ENCODE data around the gene BYSL.

The BYSL gene, protein sequence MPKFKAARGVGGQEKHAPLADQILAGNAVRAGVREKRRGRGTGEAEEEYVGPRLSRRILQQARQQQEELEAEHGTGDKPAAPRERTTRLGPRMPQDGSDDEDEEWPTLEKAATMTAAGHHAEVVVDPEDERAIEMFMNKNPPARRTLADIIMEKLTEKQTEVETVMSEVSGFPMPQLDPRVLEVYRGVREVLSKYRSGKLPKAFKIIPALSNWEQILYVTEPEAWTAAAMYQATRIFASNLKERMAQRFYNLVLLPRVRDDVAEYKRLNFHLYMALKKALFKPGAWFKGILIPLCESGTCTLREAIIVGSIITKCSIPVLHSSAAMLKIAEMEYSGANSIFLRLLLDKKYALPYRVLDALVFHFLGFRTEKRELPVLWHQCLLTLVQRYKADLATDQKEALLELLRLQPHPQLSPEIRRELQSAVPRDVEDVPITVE

DNA sequence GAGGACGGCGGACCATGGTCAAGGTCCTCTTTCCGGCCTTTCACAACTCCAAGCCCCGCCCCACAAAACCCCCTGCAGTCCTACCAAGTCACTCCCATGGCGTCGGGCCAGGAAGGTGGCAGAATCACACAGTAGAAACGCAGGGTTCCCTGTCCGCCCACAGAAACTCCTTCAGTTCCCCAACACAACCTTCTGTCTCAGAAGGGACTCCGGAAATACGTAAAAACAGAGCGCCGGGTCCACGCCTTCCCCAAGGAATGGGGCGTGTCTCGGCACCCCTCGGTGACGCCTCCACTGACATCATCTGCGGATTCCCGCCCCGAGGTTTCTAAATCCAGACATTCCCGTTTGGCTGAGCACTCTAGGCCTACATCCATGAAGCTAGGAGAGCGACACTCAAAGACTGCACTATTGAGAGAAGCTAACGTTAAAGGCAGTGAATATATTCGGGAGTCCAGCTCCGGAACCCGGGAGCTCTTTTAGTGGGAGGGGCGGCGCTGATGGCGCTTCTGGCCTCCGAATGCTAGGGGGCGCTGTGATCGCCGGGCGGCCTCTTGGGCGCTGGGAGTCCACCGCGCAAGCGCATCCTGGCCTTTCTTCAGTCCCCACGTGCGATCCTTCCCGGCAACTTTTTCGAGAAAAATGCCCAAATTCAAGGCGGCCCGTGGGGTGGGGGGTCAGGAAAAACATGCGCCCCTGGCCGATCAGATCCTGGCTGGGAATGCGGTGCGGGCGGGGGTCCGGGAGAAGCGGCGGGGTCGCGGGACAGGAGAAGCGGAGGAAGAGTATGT is at the start of gene BYSL, which contains the start of gene MED20:
BYSL (plus strand) TSS at position 579 of the 791 bp plus-strand sequence; CDS start at position 643, 64 bp downstream.
MED20 (minus strand) TSS at position 219 of the 791 bp plus-strand sequence; CDS start at position 98, 121 bp downstream.
- peak; percentile 91 for DNase-seq (ENCODE audit: low read depth)

DNA sequence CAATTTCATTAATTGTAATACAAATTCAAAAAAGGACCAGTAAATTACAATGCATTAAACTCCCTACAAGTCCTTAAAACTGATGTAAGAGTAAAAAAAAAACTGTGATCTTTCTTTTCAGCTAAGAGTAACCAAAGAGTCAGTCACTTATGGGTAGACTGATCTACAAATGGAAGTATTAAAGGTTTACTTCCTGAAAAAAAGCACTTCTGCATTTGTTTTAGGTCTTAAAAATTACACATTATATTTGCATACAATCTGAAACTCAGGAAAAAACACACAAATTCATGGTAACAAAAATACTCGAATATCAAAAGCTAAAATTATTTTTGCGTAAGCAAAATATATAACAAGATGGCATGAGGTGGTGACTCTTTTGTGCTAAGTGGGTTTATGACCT is 49.6 kb upstream of the BYSL start:
- no peak for DNase-seq (ENCODE audit: low read depth)

DNA sequence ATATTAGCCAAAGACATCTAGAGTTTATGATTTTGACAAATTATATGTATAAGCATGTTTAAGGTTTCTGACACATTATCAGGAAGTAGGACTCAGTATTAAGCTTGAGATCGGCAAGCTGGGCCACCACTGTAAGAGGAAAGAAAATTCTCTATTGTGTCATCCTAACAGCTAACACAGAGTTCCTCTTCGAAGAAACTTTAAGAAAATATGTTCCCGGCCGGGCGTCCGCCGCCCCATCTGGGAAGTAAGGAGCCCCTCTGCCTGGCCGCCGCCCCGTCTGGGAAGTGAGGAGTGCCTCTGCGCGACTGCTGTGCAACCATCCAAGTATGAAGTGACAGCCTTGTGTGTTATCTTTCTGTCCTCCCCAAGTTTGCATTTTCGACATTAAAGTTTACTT is 49.2 kb upstream of the BYSL start:
- DNase-seq (ENCODE audit: low read depth) = no peak

DNA sequence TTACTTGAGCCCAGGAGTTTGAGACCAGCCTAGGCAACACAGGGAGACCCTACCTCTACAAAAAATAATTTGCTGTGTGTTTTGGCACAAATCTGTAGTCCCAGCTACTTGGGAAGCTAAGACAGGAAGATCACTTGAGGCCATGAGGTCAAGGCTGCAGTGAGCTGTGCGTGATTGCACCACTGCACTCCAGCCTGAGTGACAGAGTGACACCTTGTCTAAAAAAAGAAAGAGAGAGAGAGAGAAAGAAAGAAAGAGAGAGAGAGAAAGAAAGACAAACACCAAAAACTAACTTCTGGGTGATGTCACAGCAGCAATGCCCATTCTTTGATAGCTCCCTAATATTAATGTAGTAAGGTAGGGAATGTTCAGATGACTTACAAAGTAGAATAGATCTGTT is 46.6 kb upstream of the BYSL start:
- DNase-seq (ENCODE audit: low read depth) = no peak

DNA sequence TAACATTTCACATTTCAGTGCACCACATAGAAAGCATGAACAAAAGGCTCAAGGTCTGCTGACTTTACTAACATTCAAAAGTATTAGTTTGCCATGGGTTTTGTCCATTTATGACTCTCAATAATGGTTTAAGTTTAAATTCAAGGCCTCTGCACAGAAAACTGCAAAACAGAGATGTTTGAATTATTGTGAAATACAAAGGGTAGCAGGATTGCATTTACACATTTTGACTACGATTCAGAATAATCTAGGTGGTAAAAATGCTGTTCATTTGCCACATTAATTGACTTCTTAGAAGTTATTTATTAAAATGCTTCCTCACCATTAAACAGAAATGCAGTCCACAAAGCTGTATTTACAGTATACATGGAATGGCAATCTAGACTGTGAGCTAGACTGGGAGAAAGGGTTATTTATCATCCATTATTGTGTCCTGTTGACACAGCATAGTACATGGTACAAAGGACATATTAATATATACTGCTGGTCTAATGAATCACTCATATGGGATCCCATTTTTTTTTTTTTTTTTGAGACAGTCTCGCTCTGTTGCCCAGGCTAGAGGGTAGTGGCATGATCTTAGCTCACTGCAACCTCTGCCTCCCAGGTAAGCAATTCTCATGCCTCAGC is 44.1 kb upstream of the BYSL start:
- no peak for DNase-seq (ENCODE audit: low read depth)

DNA sequence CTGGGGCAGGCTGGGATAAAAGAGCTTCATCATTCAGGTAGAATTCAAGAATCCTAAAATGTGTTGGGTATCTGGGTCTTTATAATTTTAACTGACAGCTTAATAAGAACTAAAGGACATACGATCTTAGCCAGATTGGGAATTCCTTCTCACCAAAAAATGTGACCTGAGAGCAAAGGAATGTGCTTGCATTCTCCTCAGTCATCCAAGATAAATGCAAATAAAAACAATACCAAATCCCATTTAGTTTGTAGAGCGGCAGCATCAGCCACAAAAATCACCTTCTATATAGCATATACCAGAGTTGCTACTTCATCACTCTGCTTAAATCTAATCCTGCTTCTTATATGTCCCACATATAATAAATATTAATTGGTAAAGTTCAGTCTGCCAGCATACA is 43.1 kb upstream of the BYSL start:
- DNase-seq (ENCODE audit: low read depth) = no peak

DNA sequence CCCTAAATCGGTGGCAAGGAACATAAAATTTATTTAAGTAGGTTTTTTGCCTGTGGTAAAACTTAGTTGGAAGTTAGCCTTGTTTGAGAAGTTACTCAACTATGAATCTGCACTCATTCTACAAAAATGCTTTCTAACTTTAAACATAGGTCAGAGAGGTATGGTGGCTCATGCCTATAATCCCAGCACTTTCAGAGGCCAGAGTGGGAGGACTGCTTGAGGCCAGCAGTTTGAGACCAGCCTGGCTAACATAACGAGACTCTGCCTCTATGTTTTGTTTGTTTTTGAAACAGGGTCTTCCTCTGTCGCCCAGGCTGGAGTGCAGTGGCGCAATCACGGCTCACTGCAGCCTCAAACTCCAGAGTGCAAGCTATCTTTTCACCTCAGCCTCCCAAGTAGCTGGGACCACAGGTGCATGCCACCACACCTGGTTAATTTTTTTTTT is 42.3 kb upstream of the BYSL start:
- no peak for DNase-seq (ENCODE audit: low read depth)

DNA sequence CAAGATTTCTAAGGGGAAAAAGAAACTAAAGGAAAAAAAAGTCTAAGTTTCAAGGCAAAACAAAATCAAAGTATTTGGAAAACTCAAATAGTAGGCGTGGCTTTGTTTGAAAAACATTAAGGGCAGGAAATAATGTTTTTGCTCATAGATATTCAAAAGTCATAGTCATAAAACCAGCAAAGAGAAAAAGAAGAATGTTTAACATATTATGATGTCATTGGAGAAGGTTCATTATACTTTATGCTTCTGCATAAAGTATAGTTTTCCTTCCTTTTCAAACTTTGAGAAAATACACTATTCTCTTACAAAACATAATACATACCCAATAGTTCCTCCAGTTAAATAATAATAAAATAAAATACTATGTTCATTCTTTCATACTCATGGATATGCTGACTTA is 39.8 kb upstream of the BYSL start:
- no peak for DNase-seq (ENCODE audit: low read depth)

DNA sequence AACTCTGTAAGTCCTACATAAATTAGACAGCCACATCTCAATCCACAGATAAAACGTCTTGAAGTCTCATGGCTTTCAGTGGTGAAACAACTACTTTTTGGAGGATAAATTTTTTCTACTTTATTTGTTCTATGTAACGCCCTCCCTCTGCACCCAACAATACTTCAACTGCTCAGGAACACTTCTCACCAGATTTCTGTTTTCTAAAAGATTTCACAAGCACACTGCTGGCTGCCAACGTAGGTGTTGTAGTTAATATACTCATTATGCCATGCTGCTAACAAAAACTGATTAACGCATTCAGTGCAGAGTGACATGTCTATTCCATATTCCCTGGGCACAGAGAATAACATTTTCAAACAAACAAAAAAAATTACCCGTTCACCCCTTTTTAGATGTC is 36.3 kb upstream of the BYSL start:
- no peak for DNase-seq (ENCODE audit: low read depth)

DNA sequence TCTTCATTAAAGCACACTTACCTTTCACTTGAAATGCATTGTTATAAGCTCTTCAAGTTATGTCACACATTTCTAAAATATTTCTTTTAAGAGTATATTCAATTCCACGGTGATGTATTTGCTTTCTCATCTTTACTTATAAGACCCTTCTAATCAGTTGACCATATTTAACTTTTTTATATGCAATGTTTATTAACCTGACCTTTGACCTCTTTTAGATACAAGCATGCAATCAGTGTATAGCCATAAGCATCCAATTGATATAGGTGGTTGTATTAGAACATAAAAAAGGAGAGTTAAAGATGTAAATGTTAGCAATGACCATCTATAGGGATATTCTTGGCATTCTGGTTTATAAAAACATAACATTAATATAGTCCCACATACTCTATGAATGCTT is 35.4 kb upstream of the BYSL start:
- DNase-seq (ENCODE audit: low read depth) = no peak

DNA sequence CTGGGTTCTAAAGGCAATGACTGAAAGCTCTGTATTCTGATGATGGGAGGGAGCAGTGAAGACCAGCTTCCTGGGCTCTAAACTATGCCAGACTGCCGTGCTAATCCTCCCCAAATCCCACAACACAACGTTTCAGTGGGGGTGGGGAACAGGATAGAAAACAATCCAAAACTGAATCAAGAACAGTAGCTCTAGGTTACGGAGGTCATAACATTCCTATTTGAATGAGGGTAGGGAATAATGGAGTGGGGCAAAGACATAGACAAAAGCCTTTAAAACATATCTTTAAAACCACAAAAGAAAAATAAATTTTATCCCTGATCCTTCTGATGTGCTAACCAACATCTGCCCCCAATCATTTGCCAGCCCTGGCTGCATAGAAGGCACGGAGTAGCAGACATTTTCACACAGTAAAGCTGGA is 34.0 kb upstream of the BYSL start:
- no peak for DNase-seq (ENCODE audit: low read depth)

DNA sequence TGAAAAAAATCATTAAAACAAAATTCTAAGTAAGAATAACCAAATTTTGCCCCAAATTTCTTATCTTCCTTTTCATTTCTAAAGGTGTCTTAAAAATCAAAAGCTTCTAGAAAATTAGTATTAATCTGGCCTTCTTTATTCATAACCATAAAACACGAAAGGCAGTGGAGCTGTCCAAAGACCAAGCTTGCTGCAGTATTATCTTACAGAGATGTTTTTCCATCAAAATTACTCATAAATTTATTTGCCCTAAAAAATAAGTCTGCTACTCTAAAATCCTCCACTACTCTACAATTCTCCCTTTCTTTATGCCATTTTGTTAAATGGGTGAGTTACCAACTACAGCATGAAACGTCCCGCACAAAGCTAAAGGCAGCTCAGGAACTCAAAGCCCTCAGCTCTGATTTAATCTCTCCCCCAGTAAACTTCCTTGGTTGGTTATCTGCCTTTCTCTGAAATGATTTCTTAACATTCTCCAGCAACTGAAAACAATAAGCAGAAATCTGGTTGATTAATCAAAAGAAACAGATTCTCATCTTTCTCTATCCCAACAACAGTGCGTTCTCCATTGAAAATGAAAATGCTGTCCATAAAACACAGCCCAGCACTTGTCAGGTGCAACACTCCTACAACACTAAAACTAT is 28.3 kb upstream of the BYSL start:
- DNase-seq (ENCODE audit: low read depth) = no peak

DNA sequence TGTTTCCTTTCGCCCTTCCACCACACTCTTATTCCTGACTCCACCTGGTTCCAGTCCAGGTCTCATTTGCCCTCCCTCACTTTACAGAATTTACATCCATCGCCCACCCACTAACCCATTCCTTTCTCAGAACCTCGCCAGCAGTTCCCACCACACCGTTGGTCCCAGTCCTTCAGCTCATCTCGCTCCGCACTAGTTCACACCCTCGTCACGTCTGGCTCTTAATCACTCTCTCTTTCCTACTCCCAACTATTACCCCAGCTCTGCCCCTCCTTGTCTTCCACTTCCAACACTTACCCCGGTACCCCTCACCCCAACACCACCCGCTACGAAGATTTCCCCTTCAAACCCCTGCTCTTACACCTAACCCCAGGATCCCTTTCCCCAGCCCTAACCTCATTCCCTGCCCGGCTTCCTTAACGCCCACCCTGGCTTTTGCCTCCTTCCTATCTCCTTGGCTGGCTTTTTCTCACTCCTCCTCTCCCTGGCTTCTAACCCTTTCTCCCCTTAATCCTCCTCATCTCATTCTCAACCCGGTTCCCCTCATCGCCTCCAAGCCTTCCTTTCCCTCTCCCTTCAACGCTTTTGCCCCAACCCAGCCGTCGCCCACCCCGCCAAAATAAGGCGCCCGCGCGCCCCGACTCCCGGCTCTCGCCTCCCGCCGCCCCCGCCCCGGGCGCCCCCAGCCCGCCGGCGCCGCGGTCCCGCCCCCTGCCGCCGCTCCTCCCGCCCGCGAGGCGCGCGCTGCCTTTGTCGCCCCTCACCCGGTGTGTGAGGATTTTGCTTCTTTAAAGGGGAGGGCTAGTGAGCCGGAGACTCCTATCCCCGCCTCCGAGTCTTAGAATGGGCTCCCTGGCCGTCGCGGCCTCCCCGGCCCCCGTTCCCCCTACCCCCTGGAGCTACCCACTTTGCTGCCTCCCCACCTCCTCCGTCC is 26.7 kb upstream of the BYSL start:
- peak; percentile 8 for DNase-seq (ENCODE audit: low read depth)

DNA sequence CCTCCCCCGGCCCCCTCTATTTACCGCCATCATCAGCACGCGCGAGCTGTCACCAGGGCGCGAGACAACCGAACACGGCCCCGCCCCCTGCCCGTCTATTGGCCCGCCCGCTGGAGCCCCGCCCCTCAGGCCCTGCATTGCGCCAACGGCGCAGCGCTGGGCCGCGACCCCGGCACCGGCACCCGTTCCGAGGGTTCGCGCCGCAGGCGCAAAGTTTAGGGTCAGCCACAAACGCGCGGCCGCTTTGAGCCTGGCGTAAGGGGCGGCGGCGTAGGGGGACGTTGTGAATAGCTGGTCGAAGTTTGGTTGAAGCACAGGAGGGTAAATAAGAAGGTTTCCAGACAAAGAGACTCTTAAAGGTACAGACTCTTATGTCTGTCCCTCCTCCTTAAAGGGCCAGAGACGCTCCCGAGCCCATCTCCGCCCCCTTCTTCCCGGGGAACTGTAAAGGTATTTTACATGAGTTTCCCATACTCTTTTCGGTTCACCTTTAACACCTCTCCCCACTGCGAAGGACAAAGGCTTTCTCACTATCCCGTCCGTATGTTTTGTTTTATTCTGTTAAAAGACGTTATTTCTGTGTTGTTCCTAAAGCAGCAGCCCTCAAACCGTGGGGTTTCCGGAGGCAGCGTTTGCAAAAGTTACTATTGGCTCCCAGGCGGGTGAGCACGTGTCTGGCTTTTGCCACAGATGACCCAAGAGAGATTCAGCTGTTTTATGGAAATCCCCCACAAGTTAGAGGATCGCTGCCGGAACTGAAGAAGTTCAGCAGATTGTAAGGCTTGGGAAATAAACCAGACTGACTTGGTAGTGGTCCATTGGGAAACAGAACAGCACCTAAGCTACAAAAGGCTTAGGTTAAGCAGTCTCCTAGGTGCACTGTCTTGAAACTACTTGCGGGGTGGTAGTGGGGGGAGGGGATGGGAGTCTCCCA is 25.7 kb upstream of the BYSL start, which contains the start of gene USP49:
USP49 (minus strand) TSS at position 76 of the 934 bp plus-strand sequence. CDS start 88,392 bp downstream, outside the sequence.
- DNase-seq (ENCODE audit: low read depth) = peak; percentile 88

DNA sequence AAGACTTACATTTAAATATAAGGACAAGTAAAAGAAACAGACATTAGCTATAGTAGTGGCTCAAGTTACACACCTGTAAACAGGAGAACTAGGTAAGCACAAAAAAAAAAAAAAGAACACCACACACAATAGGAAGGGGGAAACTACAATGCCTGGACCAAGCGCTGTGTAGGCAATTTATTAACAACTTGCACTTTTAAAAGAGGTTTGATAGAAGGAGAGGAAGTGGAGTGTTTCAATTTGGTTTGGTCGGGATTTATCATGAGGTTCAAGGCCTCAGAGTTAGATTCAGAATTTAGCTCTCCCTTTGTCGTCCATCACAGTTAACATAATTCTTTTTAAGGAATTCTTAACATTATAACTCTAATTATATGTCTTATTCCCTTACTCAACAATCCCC is 25.0 kb upstream of the BYSL start:
- DNase-seq (ENCODE audit: low read depth) = no peak

DNA sequence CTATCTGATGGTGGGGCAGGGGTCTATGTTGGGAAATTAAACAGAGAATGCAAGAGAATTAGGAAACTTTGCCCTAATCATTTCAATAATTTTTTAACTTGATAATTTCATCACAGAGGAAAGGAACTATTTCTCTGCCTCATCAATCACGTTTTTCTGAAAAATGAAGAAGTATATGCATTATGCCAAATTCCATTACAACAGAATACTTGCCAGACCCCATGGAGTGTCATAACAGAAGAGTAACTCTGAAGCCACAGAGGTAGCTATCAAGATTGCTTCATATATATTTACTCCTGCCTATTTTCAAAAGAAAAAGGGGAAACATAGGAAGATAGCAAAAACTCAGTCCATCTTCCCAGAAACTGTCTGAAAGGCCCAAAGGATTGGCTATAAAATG is 20.4 kb upstream of the BYSL start:
- no peak for DNase-seq (ENCODE audit: low read depth)

DNA sequence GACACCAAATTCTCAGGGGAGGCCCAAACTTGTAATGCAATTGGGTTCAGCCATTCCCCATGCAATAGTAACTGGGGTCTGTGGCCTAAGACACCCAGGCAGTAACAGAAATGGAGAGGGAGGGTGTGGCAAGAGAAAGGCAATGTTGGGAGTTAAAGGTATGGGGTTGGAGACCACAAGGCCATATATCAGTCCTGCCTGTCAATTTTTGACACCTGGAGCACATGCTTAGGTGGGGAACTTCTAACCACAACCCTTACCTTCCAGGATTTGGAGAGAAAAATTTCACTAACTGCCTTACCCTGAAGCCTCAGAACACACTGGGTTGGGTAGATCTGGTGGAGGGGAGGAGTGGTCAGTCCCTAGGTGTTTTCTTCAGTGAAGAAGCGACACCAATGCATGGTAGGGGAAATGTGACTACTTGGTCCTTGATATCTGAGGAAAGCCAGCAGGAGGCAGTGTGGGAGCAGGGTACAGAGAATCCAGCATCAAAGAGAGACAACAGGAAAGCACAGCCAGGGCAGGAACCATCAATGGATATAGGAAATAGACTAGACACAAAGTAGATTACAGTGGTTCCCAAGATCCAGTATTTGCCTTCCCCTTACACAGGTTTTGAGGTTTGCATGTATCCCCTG is 19.3 kb upstream of the BYSL start:
- DNase-seq (ENCODE audit: low read depth) = peak; percentile 22

DNA sequence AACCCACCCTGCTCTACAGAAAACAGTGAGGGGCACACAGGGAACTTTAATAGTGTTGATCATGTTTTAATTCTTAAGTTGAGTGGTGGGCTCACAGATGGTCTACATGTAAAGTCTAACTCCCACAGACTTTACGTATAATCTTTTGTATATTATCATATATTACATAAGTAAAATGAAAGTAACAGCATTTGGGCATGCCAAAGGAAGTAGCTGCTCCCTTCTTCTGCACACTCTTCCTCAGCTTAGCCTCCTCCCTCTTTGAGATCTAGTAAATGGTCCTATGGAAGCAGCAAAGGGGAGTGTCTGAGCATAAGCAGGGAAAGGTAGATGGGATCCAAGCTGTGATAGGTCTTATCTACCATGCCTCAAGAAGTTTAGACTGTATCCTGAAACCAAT is 11.6 kb upstream of the BYSL start:
- no peak for DNase-seq (ENCODE audit: low read depth)

DNA sequence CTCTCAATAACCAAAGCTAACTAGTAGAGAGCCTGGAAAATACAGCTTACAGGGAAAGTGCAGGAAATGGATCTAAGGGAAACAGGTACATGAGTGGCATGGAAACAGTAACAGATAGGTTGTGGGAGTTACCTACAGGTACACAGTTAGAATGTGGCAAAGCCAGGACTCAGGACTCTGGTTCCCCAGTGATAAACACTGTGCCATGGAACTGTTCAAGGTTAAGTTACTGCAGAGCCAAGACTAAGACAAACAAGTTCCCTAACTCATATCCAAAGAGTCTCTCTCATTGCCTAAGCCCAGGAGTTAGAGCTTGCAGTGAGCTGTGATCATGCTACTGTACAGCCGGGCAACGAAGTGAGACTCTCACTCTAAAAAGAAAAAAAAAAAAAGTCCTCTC is 7.0 kb upstream of the BYSL start:
- DNase-seq (ENCODE audit: low read depth) = no peak

All from stimulated activated CD8-positive, alpha-beta memory T cell treated with anti-CD3 and anti-CD28 coated beads, Interleukin-15, amount 100 ng/mL, for 1 hour (primary cell).